ENCODE results near the gene ZBTB20.

DNA sequence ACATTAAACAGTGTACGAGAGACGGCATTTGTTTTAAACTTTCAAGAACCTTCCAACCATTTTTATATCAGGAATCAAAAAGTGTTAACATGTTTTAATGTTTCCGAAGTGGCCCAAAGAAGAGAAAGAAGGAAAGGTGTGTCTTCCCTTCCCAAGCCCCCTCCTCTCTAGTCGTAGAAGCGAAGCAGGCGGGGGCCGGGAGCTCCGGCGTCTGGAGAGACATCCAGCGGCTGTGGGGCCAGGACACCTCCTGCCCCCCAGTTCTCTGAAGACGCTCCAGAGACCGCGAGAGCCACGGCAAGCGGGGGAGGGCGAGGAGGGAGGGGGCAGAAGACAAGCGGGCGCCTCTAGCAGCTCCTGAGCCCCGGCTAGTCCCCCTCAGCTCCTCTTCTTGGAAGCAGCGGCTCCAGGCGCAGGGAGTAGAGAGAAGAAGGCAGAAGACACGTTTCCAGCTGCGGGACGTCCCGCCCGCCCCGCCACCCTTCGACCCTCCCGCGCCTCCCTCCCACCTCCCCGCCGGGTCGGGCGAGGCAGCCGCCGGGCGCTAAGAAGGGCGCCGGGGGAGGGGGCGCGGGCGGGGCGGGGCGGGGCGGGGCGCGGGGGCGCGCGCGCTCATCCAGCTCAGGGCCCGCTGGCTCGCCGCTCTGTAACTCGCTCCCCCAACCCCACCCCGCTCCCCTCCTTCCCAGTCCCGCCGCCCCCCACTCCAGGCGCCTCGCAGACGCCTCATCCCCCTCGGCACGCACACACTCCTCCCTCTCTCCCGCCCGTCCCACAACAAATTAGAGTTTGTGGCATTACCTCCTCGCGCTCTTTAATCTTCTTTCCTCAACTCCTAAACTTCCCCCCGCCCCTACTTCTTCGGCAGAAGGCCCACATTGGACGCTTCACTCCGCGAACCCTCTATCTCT is at the start of gene ZBTB20:
- peak; percentile 90 for TF ChIP-seq POLR2A (IDR thresholded peaks at IDR 0.05; ENCODE audit: low read depth, low read length)
- TF ChIP-seq CTCF (conservative IDR thresholded peaks at IDR 0.05; ENCODE audit: low read depth, low read length): no peak
- no peak for TF ChIP-seq RAD21 (IDR thresholded peaks at IDR 0.05; ENCODE audit: low read length)
- peak; percentile 95 for TF ChIP-seq MAZ (IDR thresholded peaks at IDR 0.05; ENCODE audit: borderline replicate concordance, low read depth, low read length)
- TF ChIP-seq MXI1 (IDR thresholded peaks at IDR 0.05; ENCODE audit: borderline replicate concordance, low read depth, low read length): no peak
- TF ChIP-seq FOS (IDR thresholded peaks at IDR 0.05; ENCODE audit: low read depth, low read length): 0 out of 2 replicates have a peak, but pooled peaks have one; percentile 58
- no peak for TF ChIP-seq BHLHE40 (IDR thresholded peaks at IDR 0.05; ENCODE audit: low read depth, low read length)
- no peak for TF ChIP-seq CEBPB (IDR thresholded peaks at IDR 0.05; ENCODE audit: low read depth, low read length)

Data from IMR-90 (cell line).